ENCODE data around the gene ANLN. TPM values are rescaled to one million over a fixed set of nuclear protein-coding genes. Genes with fewer than 3 reads are reported as not detected.

Gene ANLN
- total and polyA plus RNA-seq, 9 of the 15 experiments (the other 6 are each of a cell fraction or from before 2014, with no cell fraction given), result 18.1 to 66.2 (median 38.7) TPM

DNA sequence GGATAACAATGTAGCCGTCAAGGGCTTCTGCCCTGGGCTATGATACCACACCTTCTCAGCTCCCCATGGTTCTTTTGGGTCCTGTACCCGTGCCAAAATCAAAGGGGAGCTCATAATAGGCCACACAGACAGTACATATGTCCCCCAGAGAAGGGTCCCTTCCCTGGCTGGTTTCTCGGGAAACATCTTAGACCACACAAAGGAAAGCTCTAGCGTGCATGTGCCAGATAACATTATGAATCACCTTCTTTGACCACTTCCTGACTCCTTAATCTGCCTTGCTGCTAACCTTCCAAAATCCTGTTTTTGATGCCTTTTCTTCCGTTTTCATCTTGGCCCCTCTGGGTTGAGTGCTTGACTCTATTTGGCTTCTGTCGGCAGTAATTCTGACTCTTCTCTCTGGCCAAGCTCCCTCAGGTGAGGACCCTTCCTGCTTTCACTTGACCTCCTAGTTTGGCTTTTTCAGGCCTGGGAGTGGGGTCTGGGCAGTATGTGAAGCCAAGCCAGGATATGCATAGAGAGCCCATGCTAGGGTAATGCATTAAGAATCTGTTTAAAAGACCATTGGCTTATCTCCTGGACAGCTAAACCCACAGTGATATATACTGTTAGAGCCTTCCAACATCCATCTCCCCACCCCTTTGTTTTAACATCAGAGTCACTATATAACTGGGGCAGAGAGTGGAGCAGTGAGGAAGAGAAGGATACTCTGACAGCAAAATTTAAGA lies 84.8 kb downstream of the ANLN start (continued):
- TF ChIP-seq, protein P1, sequence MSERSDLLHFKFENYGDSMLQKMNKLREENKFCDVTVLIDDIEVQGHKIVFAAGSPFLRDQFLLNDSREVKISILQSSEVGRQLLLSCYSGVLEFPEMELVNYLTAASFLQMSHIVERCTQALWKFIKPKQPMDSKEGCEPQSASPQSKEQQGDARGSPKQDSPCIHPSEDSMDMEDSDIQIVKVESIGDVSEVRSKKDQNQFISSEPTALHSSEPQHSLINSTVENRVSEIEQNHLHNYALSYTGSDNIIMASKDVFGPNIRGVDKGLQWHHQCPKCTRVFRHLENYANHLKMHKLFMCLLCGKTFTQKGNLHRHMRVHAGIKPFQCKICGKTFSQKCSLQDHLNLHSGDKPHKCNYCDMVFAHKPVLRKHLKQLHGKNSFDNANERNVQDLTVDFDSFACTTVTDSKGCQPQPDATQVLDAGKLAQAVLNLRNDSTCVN (CRISPR knock-in tag; IDR thresholded peaks at IDR 0.05), result no peak
- TF ChIP-seq, protein P2, sequence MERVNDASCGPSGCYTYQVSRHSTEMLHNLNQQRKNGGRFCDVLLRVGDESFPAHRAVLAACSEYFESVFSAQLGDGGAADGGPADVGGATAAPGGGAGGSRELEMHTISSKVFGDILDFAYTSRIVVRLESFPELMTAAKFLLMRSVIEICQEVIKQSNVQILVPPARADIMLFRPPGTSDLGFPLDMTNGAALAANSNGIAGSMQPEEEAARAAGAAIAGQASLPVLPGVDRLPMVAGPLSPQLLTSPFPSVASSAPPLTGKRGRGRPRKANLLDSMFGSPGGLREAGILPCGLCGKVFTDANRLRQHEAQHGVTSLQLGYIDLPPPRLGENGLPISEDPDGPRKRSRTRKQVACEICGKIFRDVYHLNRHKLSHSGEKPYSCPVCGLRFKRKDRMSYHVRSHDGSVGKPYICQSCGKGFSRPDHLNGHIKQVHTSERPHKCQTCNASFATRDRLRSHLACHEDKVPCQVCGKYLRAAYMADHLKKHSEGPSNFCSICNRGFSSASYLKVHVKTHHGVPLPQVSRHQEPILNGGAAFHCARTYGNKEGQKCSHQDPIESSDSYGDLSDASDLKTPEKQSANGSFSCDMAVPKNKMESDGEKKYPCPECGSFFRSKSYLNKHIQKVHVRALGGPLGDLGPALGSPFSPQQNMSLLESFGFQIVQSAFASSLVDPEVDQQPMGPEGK (CRISPR knock-in tag; IDR thresholded peaks at IDR 0.05; ENCODE audit: borderline replicate concordance), result no peak
- no peak for TF ChIP-seq ZFP30 (CRISPR knock-in tag; IDR thresholded peaks at IDR 0.05; ENCODE audit: borderline replicate concordance)
- TF ChIP-seq CSDE1 (IDR thresholded peaks at IDR 0.05), result no peak
- TF ChIP-seq HNRNPLL (IDR thresholded peaks at IDR 0.05; ENCODE audit: low read depth, low read length, poor library complexity, severe bottlenecking), result no peak
- TF ChIP-seq SMARCA5 (IDR thresholded peaks at IDR 0.05), result no peak
- no peak for TF ChIP-seq MTA1 (IDR thresholded peaks at IDR 0.05; ENCODE audit: borderline replicate concordance)
- peak; percentile 98 for TF ChIP-seq FOSL1 (tag; conservative IDR thresholded peaks at IDR 0.05)
- no peak for TF ChIP-seq ZNF384 (IDR thresholded peaks at IDR 0.05; ENCODE audit: low read depth, low read length)
- TF ChIP-seq PCBP1 (IDR thresholded peaks at IDR 0.05; ENCODE audit: low read depth, low read length, poor library complexity, severe bottlenecking), result no peak
- TF ChIP-seq ETV5 (CRISPR knock-in tag; IDR thresholded peaks at IDR 0.05; ENCODE audit: low read depth), result peak; percentile 93
- TF ChIP-seq ZFPM2 (CRISPR knock-in tag; IDR thresholded peaks at IDR 0.05), result no peak
- TF ChIP-seq HCFC1 (IDR thresholded peaks at IDR 0.05; ENCODE audit: low read depth, low read length), result no peak
- TF ChIP-seq HDAC2 (IDR thresholded peaks at IDR 0.05), result no peak
- TF ChIP-seq RUNX1 (IDR thresholded peaks at IDR 0.05; ENCODE audit: low read depth), result no peak
- no peak for TF ChIP-seq JUNB (CRISPR knock-in tag; conservative IDR thresholded peaks at IDR 0.05)
- TF ChIP-seq NR4A1 (CRISPR knock-in tag; IDR thresholded peaks at IDR 0.05), result no peak
- no peak for TF ChIP-seq NR4A1 (tag; IDR thresholded peaks at IDR 0.05)
- no peak for TF ChIP-seq ZNF696 (CRISPR knock-in tag; conservative IDR thresholded peaks at IDR 0.05)
- TF ChIP-seq NONO (IDR thresholded peaks at IDR 0.05; ENCODE audit: low read depth in 2 of 2, low read length in 1 of 2), result no peak
- TF ChIP-seq COPS2 (conservative IDR thresholded peaks at IDR 0.05), result no peak
- TF ChIP-seq ZNF444 (CRISPR knock-in tag; IDR thresholded peaks at IDR 0.05), result no peak
- TF ChIP-seq, protein P3, sequence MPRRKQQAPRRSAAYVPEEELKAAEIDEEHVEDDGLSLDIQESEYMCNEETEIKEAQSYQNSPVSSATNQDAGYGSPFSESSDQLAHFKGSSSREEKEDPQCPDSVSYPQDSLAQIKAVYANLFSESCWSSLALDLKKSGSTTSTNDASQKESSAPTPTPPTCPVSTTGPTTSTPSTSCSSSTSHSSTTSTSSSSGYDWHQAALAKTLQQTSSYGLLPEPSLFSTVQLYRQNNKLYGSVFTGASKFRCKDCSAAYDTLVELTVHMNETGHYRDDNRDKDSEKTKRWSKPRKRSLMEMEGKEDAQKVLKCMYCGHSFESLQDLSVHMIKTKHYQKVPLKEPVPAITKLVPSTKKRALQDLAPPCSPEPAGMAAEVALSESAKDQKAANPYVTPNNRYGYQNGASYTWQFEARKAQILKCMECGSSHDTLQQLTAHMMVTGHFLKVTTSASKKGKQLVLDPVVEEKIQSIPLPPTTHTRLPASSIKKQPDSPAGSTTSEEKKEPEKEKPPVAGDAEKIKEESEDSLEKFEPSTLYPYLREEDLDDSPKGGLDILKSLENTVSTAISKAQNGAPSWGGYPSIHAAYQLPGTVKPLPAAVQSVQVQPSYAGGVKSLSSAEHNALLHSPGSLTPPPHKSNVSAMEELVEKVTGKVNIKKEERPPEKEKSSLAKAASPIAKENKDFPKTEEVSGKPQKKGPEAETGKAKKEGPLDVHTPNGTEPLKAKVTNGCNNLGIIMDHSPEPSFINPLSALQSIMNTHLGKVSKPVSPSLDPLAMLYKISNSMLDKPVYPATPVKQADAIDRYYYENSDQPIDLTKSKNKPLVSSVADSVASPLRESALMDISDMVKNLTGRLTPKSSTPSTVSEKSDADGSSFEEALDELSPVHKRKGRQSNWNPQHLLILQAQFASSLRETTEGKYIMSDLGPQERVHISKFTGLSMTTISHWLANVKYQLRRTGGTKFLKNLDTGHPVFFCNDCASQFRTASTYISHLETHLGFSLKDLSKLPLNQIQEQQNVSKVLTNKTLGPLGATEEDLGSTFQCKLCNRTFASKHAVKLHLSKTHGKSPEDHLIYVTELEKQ (CRISPR knock-in tag; IDR thresholded peaks at IDR 0.05), result no peak
- peak; percentile 46; the same call in 1 of the 2 replicates for TF ChIP-seq RNF2 (IDR thresholded peaks at IDR 0.05)
